B cell (primary cell): ENCODE results near the gene TMEM182.

ENCODE experiments used
- EZH2 ChIP-seq: IDR thresholded peaks from 2 replicates; pipeline ENCODE4 v1.6.1; 2012; ENCODE audit warnings: borderline replicate concordance, low read depth, mild to moderate bottlenecking, moderate library complexity, low read length; ENCODE audit not compliant: insufficient read depth, poor library complexity, severe bottlenecking
- TF ChIP-seq, protein P1 (sequence below): fragments of 200-600 bp; IDR thresholded peaks from one replicate; pipeline ENCODE4 v1.8.0; 2022; ENCODE audit warnings: antibody characterized with exemption, mild to moderate bottlenecking

GRCh38 chr2:102771114-102771513 is 9.3 kb downstream of the TMEM182 start:
- TF ChIP-seq, protein P1, sequence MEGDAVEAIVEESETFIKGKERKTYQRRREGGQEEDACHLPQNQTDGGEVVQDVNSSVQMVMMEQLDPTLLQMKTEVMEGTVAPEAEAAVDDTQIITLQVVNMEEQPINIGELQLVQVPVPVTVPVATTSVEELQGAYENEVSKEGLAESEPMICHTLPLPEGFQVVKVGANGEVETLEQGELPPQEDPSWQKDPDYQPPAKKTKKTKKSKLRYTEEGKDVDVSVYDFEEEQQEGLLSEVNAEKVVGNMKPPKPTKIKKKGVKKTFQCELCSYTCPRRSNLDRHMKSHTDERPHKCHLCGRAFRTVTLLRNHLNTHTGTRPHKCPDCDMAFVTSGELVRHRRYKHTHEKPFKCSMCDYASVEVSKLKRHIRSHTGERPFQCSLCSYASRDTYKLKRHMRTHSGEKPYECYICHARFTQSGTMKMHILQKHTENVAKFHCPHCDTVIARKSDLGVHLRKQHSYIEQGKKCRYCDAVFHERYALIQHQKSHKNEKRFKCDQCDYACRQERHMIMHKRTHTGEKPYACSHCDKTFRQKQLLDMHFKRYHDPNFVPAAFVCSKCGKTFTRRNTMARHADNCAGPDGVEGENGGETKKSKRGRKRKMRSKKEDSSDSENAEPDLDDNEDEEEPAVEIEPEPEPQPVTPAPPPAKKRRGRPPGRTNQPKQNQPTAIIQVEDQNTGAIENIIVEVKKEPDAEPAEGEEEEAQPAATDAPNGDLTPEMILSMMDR = no peak
- no peak for TF ChIP-seq EZH2
